ENCODE results near the gene RELL1. TPM values are rescaled to one million over a fixed set of nuclear protein-coding genes. Genes with fewer than 3 reads are reported as not detected.
A peak's percentile ranks its signal among the peaks of the same experiment; 100 is the strongest.

RELL1 gene
- total RNA-seq, 2 experiments from 2014 or later: 13.8 to 15.3 TPM

DNA sequence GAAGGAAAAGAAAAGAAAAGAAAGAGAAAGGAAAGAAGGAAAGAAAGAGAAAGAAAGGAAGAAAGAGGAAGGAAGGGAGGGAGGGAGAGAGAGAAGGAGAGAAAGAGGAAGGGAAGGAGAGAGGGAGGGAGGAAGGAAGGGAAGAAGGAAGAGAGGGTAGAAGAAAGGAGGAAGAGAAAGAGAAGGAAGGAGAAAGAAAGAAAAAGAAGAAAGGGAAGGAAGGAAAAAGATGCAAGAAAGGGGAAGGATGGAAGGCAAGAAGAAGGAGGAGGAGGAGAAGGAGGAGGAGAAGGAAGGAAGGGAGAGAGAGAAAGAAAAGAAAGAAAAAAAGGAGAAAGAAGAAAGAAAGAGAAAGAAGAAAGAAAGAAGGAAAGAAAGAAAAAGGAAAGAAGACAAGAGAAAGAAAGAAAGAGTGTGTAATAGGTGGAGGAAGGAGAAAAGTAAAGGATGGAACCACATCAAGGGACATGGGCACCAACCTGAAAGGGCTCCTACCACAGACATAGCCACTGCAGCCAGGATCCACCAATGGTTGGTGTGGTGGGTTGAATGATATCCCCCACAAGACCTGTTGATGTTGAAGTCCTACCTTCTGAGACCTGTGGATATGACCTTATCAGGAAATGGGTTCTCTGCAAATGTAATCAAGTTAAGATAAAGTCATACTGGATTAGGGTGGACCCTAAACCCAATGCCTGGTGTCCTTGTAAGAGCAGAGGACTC is 80.2 kb downstream of the RELL1 start:
- no peak overlapping the region for H3K4me3 Mint-ChIP-seq
- H3K27ac Mint-ChIP-seq: no peak overlapping the region
- H3K36me3 Mint-ChIP-seq (ENCODE audit: low read depth): peaks cover 20% of the 10 kb centered on the region
- TF ChIP-seq, protein P1, sequence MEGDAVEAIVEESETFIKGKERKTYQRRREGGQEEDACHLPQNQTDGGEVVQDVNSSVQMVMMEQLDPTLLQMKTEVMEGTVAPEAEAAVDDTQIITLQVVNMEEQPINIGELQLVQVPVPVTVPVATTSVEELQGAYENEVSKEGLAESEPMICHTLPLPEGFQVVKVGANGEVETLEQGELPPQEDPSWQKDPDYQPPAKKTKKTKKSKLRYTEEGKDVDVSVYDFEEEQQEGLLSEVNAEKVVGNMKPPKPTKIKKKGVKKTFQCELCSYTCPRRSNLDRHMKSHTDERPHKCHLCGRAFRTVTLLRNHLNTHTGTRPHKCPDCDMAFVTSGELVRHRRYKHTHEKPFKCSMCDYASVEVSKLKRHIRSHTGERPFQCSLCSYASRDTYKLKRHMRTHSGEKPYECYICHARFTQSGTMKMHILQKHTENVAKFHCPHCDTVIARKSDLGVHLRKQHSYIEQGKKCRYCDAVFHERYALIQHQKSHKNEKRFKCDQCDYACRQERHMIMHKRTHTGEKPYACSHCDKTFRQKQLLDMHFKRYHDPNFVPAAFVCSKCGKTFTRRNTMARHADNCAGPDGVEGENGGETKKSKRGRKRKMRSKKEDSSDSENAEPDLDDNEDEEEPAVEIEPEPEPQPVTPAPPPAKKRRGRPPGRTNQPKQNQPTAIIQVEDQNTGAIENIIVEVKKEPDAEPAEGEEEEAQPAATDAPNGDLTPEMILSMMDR (IDR thresholded peaks at IDR 0.05): no peak
- CTCF ChIA-PET: no interaction called here
- H3K27me3 Mint-ChIP-seq: no peaks in the 10 kb centered on the region
- H3K4me1 Mint-ChIP-seq (ENCODE audit: low read depth): peaks cover 6% of the 10 kb centered on the region
- POLR2A ChIA-PET: no interaction called here
- intact Hi-C loops (cut with micrococcal nuclease): no loop called here
- DNase-seq (no peak), ATAC-seq (no peak)
- no peaks in the 10 kb centered on the region for H3K9me3 Mint-ChIP-seq

DNA sequence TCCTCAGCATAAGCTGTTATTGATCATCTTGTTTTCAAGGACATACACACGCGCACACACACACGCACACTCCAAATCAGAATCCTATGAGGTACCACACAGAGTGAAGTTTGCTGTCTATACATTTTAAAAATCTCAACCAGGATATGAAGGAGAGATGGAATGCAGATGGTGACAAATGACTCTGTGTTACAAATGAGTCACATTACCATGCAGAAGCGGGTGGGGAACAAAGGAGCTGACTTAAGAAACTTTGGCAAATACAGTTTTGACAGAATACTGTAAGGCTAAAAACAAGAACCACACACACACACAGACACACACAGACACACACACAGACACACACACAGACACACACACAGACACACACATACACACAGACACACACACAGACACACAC is 81.7 kb downstream of the RELL1 start:
- ChIA-PET CTCF (interaction anchor here (1.1 to 3.2 kb wide), 3 partner anchors 9 to 151 kb away, joined by 4 to 25 read pairs (median 17); a partner anchor contains a TSS), POLR2A (no interaction called here)
- no peaks in the 10 kb centered on the region for H3K9me3 Mint-ChIP-seq
- no peaks in the 10 kb centered on the region for H3K27me3 Mint-ChIP-seq
- no peak overlapping the region for H3K27ac Mint-ChIP-seq
- no peak for DNase-seq
- TF ChIP-seq, protein P1 (IDR thresholded peaks at IDR 0.05): no peak
- H3K4me3 Mint-ChIP-seq: no peak overlapping the region
- intact Hi-C loops (cut with micrococcal nuclease): loop anchor here (5.0 kb wide), 2 partner anchors 83 to 178 kb away; partner anchors contain the start of gene RELL1
- ATAC-seq: no peak
- H3K4me1 Mint-ChIP-seq (ENCODE audit: low read depth): peaks cover 6% of the 10 kb centered on the region
- peaks cover 9% of the 10 kb centered on the region for H3K36me3 Mint-ChIP-seq (ENCODE audit: low read depth)

DNA sequence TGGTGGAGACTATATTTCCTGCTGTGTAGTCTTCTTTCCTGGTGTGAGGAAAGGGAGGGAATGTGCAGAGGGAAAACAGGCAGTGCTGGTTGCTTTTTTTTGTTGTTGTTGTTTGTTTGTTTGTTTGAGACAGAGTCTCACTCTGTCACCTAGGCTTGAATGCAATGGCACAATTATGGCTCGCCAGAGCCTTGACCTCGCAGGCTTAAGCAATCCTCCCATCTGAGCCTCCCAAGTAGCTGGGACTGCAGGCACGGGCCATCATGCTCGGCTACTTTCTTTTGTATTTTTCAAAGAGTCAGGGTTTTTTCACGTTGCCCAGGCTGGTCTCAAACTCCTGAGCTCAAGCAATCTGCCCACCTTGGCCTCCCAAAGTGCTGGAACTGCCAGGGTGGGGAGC is 82.5 kb downstream of the RELL1 start:
- Mint-ChIP-seq H3K27me3 (no peaks in the 10 kb centered on the region), H3K9me3 (no peaks in the 10 kb centered on the region), H3K36me3 (ENCODE audit: low read depth) (peaks cover 2% of the 10 kb centered on the region), H3K4me3 (no peak overlapping the region), H3K27ac (no peak overlapping the region), H3K4me1 (ENCODE audit: low read depth) (peaks cover 6% of the 10 kb centered on the region)
- intact Hi-C loops (cut with micrococcal nuclease): loop anchor here (5.0 kb wide), 2 partner anchors 84 to 179 kb away; partner anchors contain the start of gene RELL1
- DNase-seq (no peak), ATAC-seq (no peak)
- POLR2A ChIA-PET: no interaction called here
- TF ChIP-seq, protein P1 (IDR thresholded peaks at IDR 0.05): no peak
- CTCF ChIA-PET: interaction anchor here (1.0 to 3.2 kb wide), 21 partner anchors 10 to 416 kb away, joined by 3 to 25 read pairs (median 6); partner anchors contain the start of gene RELL1

DNA sequence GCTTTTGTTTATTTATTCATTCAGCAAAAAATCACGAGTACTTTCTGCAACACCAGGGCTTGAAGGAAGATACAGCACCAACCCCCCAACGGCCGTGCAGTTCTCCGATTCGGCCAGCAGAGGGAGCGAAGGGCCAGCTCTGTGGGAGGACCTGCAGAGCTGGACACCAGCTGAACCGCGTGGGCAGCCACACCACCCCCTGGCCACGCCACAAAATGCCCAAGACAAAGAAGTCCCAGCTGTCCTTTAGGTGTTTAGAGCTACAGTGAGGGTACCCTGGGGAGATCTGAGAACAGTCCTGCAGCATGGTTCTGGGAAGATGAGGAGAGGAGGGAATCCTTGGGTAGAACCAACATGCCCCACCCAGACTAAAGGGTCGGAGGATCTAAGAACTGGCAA is 83.1 kb downstream of the RELL1 start:
- intact Hi-C loops (cut with micrococcal nuclease): loop anchor here (5.0 kb wide), 2 partner anchors 84 to 179 kb away; partner anchors contain the start of gene RELL1
- no peaks in the 10 kb centered on the region for H3K36me3 Mint-ChIP-seq (ENCODE audit: low read depth)
- no peak overlapping the region for H3K4me3 Mint-ChIP-seq
- ChIA-PET CTCF (interaction anchor here (0.6 to 3.2 kb wide), 41 partner anchors 9 to 432 kb away, joined by 3 to 25 read pairs (median 4); partner anchors contain the start of gene RELL1), POLR2A (no interaction called here)
- ATAC-seq: peak; percentile 85
- no peak overlapping the region for H3K27ac Mint-ChIP-seq
- H3K4me1 Mint-ChIP-seq (ENCODE audit: low read depth): peaks cover 10% of the 10 kb centered on the region
- H3K27me3 Mint-ChIP-seq: no peaks in the 10 kb centered on the region
- no peaks in the 10 kb centered on the region for H3K9me3 Mint-ChIP-seq
- TF ChIP-seq, protein P1 (IDR thresholded peaks at IDR 0.05): peak; percentile 94
- DNase-seq: peak; percentile 83

DNA sequence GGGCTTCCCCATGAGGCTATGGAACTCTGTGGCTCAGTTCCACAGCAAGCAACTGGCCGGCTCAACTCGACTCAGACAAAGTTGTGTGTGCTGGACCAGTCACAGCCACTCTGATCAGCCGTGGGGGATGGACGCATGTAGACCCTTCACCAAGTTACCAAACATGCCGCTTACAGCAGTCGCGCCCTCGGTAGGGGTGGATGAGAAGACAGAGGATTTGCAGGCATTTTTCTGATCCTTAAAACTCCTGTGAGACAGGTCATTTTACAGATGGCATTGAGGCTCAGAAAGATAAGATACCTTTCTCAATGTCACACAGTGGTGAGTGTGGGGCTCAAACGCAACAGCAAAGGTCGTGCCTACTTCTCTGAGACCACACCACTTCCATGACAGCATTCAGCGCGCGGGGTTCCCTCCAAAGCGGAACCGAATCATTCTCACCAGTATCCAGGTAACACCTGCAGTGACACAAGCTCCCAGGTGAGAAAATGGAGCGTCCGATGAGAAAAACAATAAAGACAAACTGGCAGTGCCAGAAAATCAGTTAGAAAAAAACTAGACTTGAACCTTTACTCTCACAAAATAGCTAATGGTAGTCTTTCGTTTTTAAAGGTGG is 83.6 kb downstream of the RELL1 start:
- ATAC-seq (no peak), DNase-seq (no peak)
- ChIA-PET CTCF (interaction anchor here (0.6 to 3.2 kb wide), 41 partner anchors 9 to 432 kb away, joined by 3 to 25 read pairs (median 4); partner anchors contain the start of gene RELL1), POLR2A (no interaction called here)
- no peak overlapping the region for H3K4me3 Mint-ChIP-seq
- no peak overlapping the region for H3K27ac Mint-ChIP-seq
- no peaks in the 10 kb centered on the region for H3K27me3 Mint-ChIP-seq
- intact Hi-C loops (cut with micrococcal nuclease): loop anchor here (5.0 kb wide), 2 partner anchors 85 to 180 kb away; partner anchors contain the start of gene RELL1
- H3K36me3 Mint-ChIP-seq (ENCODE audit: low read depth): no peaks in the 10 kb centered on the region
- H3K4me1 Mint-ChIP-seq (ENCODE audit: low read depth): peaks cover 10% of the 10 kb centered on the region
- no peaks in the 10 kb centered on the region for H3K9me3 Mint-ChIP-seq
- TF ChIP-seq, protein P1 (IDR thresholded peaks at IDR 0.05): no peak
